Smooth muscle cell (in vitro differentiated cells): ENCODE results near the gene POU2AF1. TPM values are rescaled to one million over a fixed set of nuclear protein-coding genes. Genes with fewer than 3 reads are reported as not detected.

Source experiments
- DNase-seq: peaks from one replicate; lab custom pipeline; 2025; ENCODE audit not compliant: unreplicated experiment; lab: John Stamatoyannopoulos, UW
- H2AFZ ChIP-seq: fragments of 200-600 bp; sonication (generic); 2 replicates; pipeline ENCODE4 v1.6.0; 2016; ENCODE audit warnings: antibody characterized with exemption, low read depth, mild to moderate bottlenecking
- H3F3A ChIP-seq: fragments of 200-600 bp; sonication (generic); 2 replicates; pipeline ENCODE4 v1.6.0; 2017; ENCODE audit warnings: antibody characterized with exemption, low read depth
- H3K27ac ChIP-seq: fragments of 200-600 bp; sonication (generic); 2 replicates; pipeline ENCODE4 v1.5.1; 2016; ENCODE audit warnings: low read depth, mild to moderate bottlenecking
- H3K27me3 ChIP-seq: fragments of 200-600 bp; sonication (generic); 2 replicates; pipeline ENCODE4 v1.6.1; 2016; ENCODE audit warnings: low read depth, mild to moderate bottlenecking
- H3K36me3 ChIP-seq: fragments of 200-600 bp; sonication (generic); 2 replicates; pipeline ENCODE4 v1.5.1; 2016; ENCODE audit warnings: low read depth
- H3K4me1 ChIP-seq: fragments of 200-600 bp; sonication (generic); 2 replicates; pipeline ENCODE4 v1.5.1; 2016; ENCODE audit warnings: low read depth
- H3K4me2 ChIP-seq: fragments of 200-600 bp; sonication (generic); 2 replicates; pipeline ENCODE4 v1.6.0; 2016; ENCODE audit warnings: mild to moderate bottlenecking
- H3K4me3 ChIP-seq: fragments of 200-600 bp; sonication (generic); 2 replicates; pipeline ENCODE4 v1.5.1; 2016; ENCODE audit warnings: mild to moderate bottlenecking
- H3K79me2 ChIP-seq: fragments of 200-600 bp; sonication (generic); 2 replicates; pipeline ENCODE4 v1.6.0; 2016; ENCODE audit warnings: low read depth, mild to moderate bottlenecking
- H3K9ac ChIP-seq: fragments of 200-600 bp; sonication (generic); 2 replicates; pipeline ENCODE4 v1.6.0; 2016; ENCODE audit warnings: low read depth
- H3K9me3 ChIP-seq: fragments of 200-600 bp; sonication (generic); replicated peaks from 2 replicates; pipeline ENCODE4 v1.5.1; 2016; ENCODE audit warnings: low read depth
- H4K20me1 ChIP-seq: fragments of 200-600 bp; sonication (generic); 2 replicates; pipeline ENCODE4 v1.6.0; 2016; ENCODE audit warnings: low read depth
- WGBS: methylation state at CpG from one replicate; pipeline ENCODE4 v1.1.7; 2016; ENCODE audit warnings: low lambda C conversion rate; 5-methylcytosine and 5-hydroxymethylcytosine counted together
- polyA plus RNA-seq: library from polyadenylated mRNA; unstranded; fragments of >200 nt; fragmentation: Nextera tagmentation; extraction: Ambion mirVana; gene quantifications from 2 replicates; pipeline ENCODE4 v1.2.1, GENCODE V29; 2016
- total RNA-seq: library from RNA; depleted of rRNA; stranded (reverse); fragments of >200 nt; gene quantifications from 2 replicates; pipeline ENCODE4 v1.2.3, GENCODE V29; 2014
- TF ChIP-seq, protein P1 (sequence below): fragments of 200-600 bp; sonication (generic); IDR thresholded peaks from 2 replicates; pipeline ENCODE4 v1.5.1; 2017; ENCODE audit warnings: borderline replicate concordance, mild to moderate bottlenecking, antibody characterized with exemption; ENCODE audit not compliant: insufficient read depth, poor library complexity, severe bottlenecking

Gene POU2AF1
- total and polyA plus RNA-seq, 2 experiments from 2014 or later = not detected

DNA sequence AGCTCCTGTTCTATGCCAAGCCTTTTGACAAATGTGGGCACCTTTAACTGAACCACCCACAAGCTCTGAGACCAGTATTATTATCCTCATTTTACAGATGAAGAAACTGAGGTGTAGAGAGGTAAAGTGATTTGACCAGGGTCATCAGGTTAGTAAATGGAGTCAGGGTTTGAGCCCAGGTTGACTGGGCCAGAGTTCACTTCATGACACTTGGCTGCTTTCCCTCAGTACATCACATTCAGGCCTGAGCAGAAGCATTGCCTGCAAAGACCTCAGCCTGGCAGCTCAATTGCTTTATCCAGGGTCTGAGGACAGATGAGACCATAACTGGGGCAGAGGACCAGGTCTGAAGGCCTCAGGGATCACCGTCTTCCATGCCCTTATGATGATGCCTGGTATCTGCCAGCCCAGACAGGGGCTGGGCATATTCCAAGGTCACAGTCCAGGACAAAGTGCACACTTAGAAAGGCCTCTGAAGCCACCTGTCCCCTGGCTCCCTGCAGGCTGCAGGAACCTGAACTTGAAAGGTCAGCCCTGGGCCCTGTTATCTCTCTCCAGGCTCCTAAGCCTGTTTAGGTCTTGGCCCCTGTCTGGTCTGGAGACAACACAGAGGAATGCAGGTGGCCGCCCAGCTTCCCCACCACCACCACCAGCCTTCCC is 48.7 kb downstream of the POU2AF1 start:
- no peak overlapping the region for H3K4me3 ChIP-seq
- H3K79me2 ChIP-seq = no peaks in the 10 kb centered on the region
- WGBS = 100% methylated on average over 2 of the region's 2 CpGs
- H3K9ac ChIP-seq = no peak overlapping the region
- no peak overlapping the region for H3K27ac ChIP-seq
- no peaks in the 10 kb centered on the region for H3K9me3 ChIP-seq
- no peaks in the 10 kb centered on the region for H3F3A ChIP-seq
- no peak for DNase-seq
- H2AFZ ChIP-seq = no peak overlapping the region
- no peaks in the 10 kb centered on the region for H3K27me3 ChIP-seq
- TF ChIP-seq, protein P1, sequence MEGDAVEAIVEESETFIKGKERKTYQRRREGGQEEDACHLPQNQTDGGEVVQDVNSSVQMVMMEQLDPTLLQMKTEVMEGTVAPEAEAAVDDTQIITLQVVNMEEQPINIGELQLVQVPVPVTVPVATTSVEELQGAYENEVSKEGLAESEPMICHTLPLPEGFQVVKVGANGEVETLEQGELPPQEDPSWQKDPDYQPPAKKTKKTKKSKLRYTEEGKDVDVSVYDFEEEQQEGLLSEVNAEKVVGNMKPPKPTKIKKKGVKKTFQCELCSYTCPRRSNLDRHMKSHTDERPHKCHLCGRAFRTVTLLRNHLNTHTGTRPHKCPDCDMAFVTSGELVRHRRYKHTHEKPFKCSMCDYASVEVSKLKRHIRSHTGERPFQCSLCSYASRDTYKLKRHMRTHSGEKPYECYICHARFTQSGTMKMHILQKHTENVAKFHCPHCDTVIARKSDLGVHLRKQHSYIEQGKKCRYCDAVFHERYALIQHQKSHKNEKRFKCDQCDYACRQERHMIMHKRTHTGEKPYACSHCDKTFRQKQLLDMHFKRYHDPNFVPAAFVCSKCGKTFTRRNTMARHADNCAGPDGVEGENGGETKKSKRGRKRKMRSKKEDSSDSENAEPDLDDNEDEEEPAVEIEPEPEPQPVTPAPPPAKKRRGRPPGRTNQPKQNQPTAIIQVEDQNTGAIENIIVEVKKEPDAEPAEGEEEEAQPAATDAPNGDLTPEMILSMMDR = no peak
- no peaks in the 10 kb centered on the region for H4K20me1 ChIP-seq
- H3K36me3 ChIP-seq = no peaks in the 10 kb centered on the region
- H3K4me1 ChIP-seq = no peaks in the 10 kb centered on the region
- no peak overlapping the region for H3K4me2 ChIP-seq

DNA sequence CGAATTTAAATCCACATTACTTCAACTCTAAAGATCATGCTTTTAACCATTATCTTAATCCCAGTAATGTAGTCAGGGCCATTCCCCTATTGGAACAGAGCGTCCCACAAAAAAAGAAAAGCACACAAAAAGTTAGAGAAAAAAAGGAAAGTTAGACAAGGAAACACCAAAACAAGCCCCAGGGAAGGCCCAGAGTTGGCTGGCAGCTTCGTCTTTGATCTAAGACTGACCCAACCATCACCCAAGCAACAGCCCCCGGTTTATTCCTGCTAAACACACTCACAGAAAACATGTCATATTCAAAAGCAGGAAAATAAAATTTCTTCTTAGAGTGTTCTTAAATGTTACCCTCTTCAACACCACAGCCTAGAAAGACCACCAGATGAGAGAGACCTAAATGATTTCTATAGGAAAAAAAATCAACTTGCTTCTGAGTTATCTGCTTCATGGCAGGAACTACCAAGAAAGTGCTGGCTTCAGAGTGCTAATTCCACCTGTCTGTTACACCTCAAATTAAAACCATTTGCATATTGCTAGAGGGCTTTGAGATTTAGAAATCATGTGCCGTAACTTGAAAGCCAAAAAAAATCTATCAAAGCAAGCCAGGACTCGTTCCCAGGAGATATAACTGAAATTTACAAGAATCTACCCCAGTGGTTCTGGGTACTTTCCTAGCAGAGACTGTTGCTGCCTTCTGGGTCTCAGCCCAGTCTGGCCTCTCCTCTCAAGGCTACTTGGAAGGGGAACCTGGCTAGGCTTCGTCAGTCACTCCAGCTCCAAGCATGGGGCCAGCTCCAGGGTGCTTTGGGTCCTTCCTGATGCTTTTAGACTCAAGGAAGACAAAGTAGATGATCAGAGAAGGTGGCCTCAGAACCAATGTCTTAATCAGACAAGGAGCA is 49.5 kb downstream of the POU2AF1 start:
- WGBS = 86% methylated on average over 7 of the region's 7 CpGs
- DNase-seq = no peak
- no peak overlapping the region for H3K4me2 ChIP-seq

DNA sequence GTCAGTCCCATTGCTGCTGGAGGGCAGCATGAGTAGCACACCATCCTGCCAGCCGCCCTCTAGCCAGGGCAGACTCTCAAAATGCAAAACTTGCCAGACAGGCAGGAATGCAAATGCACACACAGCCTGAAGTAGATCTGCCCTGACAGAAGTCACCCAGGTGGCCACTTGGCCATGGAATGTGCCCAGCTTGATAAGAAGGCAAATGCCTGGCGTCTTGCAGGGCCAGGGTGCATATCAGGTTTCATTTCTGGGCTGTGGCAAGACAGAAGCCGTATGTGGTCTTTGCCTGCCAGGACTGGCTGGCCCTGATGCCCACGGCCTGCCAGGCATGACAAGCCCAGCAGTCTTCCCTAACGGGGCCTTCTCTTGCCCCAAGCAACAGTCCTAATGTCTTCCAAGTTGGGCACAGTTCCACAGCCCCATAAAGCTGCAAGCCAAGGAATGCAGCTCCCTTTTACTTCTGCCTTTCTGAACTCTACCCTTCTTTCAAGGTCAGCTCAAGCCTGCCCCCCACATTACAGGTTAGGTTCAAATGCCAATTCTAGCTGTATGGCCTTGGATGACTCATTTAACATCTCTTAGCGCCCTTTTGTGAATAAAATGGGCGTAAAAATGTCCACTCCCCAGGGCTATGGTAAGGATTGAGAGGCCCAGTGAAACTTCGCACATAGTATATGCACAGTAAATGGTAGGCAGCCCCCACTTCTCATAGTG is 51.0 kb downstream of the POU2AF1 start:
- Histone ChIP-seq H2AFZ (no peak overlapping the region), H3F3A (no peaks in the 10 kb centered on the region), H3K27me3 (no peaks in the 10 kb centered on the region), H3K4me2 (no peak overlapping the region), H3K27ac (no peak overlapping the region), H3K9me3 (no peaks in the 10 kb centered on the region), H3K79me2 (no peaks in the 10 kb centered on the region), H3K36me3 (no peaks in the 10 kb centered on the region), H3K4me1 (peaks cover 4% of the 10 kb centered on the region), H3K9ac (no peak overlapping the region), H3K4me3 (no peak overlapping the region), H4K20me1 (no peaks in the 10 kb centered on the region)
- DNase-seq = no peak
- TF ChIP-seq, protein P1 = no peak
- 81% methylated on average over 8 of the region's 8 CpGs for WGBS

More for the DNA sequence above, 49.5 kb downstream of the POU2AF1 start:
- TF ChIP-seq, protein P1 = no peak
- Histone ChIP-seq H3K4me3 (no peak overlapping the region), H3K27ac (no peak overlapping the region), H3K4me1 (peaks cover 2% of the 10 kb centered on the region), H2AFZ (no peak overlapping the region), H3K9ac (no peak overlapping the region), H3K79me2 (no peaks in the 10 kb centered on the region), H3K27me3 (no peaks in the 10 kb centered on the region), H3F3A (no peaks in the 10 kb centered on the region), H3K9me3 (no peaks in the 10 kb centered on the region), H4K20me1 (no peaks in the 10 kb centered on the region), H3K36me3 (no peaks in the 10 kb centered on the region)
